GM18519 (cell line): ENCODE results near the gene TMEM63C.
"Not testable (repeated sequence)": the region's sequence is repeated elsewhere in the genome, so short reads cannot be mapped to it uniquely, and the experiment has no call there.

ENCODE experiments used
- ATAC-seq: cut with Tn5 transposase; IDR thresholded peaks from one replicate; pipeline ENCODE4 v1.9.1; 2021; ENCODE audit warnings: mild to moderate bottlenecking, moderate library complexity; ENCODE audit not compliant: unreplicated experiment, low FRiP score

Gene TMEM63C

DNA sequence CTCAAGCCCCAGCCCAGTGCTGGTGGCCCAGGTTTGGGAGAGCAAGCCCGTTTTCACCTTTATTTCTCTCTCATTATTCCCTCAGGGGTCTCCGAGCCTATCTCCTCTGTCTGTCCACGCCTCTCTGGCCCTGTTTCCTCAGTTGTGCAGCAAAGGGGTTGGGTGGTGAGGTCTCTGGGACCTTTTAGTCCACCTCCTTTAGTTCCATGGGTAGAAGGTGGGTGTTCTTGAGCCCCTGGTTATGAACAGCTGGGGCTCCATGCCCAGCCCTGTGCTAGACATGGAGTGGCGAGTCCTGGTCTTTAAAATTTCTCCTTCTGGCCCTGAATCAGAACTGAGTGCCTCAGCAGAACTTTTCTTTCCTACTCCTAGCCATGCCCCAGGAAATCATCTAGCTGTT is 90.7 kb downstream of the TMEM63C start:
- no peak for ATAC-seq

DNA sequence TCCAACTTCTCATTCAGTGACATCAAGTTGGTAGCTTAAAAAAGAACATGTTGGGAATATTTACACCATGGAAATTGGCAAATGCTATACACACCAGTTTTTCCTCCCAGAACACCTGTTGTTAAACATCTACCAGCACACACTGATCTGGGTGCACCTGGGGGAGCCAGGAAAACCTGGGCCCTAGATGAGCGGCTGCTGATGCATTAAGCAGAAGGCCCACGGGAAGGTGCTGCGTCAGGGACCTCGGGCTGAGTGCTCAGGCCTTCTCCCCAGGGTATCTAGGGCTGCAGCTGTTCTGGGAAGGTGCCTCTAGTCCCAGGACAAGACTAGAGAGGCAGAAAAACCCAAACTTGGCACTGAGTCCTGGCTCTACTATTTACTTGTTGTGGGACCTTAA is 92.2 kb downstream of the TMEM63C start:
- no peak for ATAC-seq

DNA sequence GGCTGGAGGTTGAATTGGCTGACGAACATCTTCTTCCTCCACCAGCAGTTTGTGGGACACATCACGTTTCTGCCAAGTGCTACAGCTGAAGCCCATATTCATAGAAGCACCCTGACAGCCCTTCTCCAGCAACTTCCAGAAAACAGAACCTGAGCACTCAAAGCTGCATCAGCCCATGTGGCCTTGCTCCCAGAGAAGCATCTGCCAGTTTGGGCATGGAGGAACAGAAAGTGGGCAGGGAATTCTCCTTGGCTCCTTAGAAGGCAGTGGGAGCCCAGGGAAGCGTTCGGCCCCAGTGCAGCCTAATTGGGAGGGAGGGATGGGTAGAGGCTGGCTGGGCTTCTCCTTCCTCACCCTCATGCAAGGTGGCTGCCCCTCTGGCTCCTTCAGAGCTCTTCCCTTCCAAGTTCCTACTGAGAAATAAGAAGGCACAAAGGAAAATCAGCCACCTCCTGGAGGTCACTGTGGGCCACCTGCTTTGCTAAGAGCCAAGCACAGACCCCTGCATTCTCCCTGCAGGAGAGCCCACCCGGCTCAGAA is 93.5 kb downstream of the TMEM63C start:
- ATAC-seq = no peak

GRCh38 chr14:77275601-77276017 is 94.0 kb downstream of the TMEM63C start:
- ATAC-seq = no peak

DNA sequence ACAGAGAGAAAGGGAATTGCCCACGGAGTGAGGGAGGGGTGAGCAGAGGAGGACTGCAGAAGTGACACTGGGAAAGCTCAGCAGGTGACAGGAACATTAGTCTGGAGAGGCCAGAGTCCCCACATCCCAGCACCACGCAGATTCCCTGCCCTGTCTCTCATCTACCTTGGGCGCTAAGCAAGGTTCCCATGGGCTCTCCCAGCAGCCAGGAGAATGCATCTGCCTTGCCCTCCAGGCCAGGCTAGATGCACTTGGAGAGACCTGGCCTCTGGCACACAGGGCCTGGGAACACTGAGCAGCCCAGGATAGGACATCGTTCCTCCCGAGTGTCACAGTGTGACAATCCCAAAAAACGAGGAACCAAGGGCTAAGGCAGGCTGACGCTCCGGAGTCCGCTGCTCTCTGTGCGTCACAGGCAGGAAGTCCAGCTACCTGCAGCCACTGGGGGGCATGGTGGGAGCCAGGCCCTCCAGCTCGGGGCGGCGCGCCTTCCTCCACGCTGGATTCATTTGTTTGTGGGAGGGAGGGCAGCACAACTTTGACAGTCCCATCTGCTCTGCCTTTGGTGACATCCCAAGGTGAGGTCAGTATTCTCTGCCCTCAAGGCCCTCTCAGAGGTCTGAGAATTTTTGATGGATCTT is 94.8 kb downstream of the TMEM63C start:
- ATAC-seq = no peak

GRCh38 chr14:77276959-77277358 is 95.4 kb downstream of the TMEM63C start:
- no peak for ATAC-seq

GRCh38 chr14:77278461-77279230 is 97.0 kb downstream of the TMEM63C start:
- ATAC-seq = no peak

DNA sequence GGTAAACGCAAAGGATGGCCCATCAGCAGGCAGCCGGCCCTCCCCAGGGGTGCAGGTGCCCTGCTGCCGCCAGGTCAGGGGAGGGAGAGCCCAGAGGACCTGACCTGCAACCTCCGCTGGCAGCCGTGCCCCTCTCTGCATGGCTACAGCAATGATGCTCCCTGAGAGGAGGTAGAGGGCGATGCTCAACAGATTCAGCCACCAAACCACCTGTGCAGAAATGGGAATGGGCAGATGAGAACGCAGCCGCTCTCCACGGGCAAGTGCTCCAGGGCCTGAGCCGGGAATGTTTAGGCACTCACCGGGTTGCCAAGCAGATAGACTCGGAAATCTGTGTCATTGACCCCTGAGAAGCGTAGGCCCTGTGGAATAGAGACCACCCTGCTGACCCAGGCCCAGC is 98.1 kb downstream of the TMEM63C start:
- ATAC-seq = no peak

DNA sequence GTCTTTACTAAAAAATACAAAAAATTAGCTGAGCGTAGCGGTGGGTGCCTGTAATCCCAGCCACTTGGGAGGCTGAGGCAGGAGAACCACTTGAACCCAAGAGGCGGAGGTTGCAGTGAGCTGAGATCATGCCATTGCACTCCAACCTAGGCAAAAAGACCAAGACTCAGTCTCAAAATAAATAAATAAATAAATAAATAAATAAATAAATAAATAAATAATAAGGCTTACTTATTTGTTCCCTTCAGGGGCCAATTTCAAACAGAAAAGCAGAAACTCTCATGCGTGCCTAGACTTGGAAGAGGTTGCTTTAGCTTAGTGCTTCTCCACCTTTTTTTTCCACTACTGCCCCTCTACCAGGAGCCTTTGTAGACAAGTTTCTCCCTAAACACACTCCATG is 99.3 kb downstream of the TMEM63C start:
- not testable (repeated sequence) for ATAC-seq

GRCh38 chr14:77281852-77282410 is 100.3 kb downstream of the TMEM63C start:
- ATAC-seq = no peak

- ATAC-seq = no peak
Observed at GRCh38 chr14:77284066-77284465, 102.5 kb downstream of the TMEM63C start.

- ATAC-seq = no peak
Observed at GRCh38 chr14:77284466-77284865, 102.9 kb downstream of the TMEM63C start.

- ATAC-seq = no peak
Observed at GRCh38 chr14:77286576-77286975, 105.0 kb downstream of the TMEM63C start.

DNA sequence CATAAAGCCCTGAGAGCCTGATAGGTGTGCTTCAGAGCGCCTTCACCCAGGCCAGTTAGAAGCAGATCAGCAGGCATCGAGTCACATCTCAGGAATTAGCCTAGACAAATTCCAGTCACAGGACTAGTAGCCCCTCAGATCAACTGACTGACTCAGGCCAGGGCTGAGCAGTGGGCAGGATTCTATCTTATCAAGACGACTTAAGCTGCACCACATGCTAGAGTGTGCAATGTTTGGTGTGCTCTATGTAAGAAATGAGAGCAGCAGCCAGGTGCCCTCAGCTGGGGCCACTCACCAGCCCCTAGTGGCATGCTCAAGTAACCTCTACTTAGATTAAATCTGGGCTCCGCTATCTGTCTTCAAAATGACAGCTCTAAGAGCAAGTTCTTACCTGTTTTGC is 109.1 kb downstream of the TMEM63C start:
- ATAC-seq = no peak

DNA sequence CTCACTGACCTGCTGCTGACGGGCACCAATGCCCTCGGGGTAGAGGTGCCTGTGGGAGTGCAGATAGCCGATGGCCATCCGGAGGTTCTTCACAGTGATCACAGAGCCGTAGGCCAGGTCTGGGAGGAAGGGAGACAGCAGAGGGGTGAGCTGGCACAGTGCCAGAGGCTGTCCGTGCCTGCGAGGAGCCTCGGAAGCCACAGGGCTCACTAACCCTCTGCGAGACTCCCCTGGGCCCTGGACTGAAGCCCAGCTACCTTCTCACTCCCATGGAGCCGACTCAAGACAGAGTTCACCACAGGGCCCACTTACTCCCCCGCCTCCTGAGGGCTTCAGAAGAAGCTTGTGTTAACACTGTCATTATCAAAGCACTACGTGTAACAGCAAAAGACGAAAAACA is 114.6 kb downstream of the TMEM63C start:
- no peak for ATAC-seq

DNA sequence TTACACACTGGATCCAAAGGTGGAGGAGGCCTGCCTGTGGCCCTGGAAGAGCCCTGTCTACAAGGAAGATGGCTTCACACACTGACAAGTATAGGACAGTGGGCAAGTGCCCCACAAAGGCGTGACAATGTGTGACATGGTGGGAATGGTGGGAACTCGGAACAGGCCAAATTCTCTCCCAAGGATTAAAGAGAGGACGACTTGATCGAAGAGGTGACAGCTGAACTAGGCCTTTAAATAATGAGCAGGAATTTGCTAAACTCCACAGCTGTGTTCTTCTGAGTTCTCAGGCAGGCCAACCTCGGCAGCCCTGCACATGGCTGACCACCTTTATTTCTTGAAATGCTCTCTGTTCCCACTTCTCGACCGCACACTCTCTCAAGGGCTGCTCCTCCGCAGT is 115.3 kb downstream of the TMEM63C start:
- ATAC-seq = no peak

GRCh38 chr14:77299771-77300170 is 118.2 kb downstream of the TMEM63C start:
- ATAC-seq = no peak

DNA sequence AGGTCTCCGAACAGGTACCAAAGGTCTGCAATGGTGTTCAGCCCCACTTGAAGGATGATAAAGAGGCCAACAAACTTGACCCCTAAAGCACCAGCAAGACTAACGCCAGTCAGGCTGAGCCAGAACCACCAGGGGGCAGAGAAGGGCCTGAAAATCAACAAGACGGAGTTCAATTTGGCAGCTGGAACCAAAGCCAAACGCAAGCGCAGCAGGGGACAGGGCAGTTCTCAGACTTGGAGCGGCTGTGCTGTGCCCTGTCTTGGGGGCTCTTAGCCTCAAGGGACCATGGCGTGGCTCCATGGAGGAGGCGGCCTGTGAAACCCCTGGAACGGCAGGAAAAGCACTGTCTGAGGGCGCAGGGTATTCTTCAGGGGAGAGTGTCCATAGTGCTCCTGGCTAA is 119.5 kb downstream of the TMEM63C start:
- ATAC-seq = no peak

DNA sequence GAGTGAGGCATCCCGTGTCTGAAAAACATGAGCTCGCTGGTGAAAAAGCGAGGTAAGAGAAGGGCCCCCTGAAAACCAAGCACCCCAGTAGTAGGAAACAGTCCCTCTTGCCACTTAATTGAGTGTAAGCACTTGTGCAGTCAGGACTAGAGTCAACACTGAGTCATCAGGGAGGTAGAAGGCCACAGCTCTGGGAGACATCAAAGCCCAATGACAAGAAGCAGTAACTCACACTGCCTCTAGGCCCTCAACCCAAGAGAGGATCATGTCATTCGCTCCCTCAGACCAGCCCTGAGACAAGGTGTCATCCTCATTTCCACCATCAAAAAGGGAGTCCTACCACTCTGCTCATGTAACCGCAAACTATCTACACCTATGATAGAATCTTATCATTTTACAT is 121.3 kb downstream of the TMEM63C start:
- no peak for ATAC-seq

DNA sequence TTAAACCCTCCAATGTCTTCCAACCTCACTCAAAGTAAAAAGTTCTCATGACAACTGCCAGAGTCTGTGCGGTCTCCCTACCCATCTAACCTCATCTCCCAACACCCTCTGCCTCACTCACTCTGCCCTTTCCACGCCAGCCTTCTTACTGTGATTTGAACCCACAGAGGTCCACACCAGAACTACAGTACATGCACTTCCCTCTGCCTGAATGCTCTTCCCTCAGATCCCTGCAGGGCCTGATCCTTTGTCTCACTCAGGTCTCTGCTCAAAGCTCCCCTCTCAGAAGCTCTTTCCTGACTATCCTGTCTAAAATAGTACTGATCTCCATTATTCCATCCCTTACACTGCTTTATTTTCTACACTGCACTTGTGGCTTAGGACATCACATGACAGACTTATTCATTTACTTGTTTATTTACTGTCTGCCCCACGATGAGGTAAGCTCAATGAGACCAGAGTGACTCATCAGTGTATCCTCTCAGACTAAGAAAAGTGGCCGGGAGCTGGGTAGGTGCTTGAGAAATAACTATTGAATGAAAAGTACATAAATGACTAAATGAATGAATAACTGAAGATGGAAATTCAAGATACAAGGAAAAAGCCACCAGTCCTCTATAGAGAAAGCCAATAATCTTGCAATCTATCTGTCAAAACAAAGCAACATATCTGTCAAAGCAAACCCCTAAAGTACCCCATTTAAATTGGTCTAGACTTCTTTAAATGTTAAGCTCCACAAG is 122.0 kb downstream of the TMEM63C start:
- no peak for ATAC-seq

GRCh38 chr14:77305696-77306095 is 124.1 kb downstream of the TMEM63C start:
- no peak for ATAC-seq
